Erythroblast (primary cell): ENCODE results near the gene CFAP97D2.

Experiments
- GATA1 ChIP-seq: IDR thresholded peaks from 2 replicates; pipeline ENCODE4 v1.6.1; 2011; ENCODE audit warnings: low read depth, mild to moderate bottlenecking, control low read depth, low read length, moderate library complexity
- POLR2A ChIP-seq: IDR thresholded peaks from 2 replicates; pipeline ENCODE4 v1.6.1; 2011; ENCODE audit warnings: mild to moderate bottlenecking, low read length

DNA sequence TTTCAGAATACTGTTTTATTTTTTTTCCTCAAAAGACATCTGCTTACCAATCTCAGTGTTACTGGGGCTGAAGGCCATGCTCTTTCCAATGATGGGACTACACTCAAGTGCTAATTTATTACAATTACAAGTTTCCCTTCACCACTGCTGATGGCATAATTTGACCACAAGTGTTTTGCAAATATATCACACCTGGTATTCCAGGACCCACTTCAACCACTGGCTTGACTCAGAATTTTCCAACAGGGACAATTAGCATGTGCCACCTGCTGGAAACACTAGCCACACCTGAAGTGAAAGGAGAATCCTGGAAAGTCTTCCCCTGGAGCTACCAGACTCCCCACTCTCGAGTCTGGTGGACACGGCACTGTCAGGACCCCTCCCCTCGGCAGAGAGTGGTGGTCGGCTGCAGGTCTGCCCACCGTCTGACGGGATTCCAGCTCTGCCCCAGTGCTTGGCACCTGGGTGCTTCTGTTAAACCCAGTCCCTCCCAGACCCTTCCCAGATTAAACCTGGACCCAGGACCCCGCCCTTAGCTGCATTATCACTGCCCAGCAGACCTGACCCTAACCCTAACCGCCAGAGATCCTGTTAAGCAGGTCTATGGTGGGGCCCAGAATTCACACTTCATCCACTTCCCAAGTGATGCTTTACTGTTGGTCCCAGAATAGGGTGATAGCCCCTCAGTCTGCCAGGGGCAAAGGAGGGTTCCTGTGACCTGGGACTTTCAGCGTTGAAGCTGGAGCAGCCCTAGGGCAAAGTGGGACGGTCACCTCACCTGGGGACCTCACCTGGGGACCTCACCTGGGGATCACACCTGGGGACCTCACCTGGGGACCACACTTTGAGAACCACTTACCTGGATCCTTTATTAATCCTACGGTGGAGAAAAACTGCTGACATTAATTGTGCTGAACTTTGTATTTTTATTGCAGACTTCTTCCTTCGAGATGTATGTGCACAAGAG, 29.0 kb upstream of the CFAP97D2 start:
- TF ChIP-seq POLR2A (no peak), GATA1 (no peak)
